Adrenal gland (tissue), 12 donors: ENCODE data around the gene BUD13. TPM values are rescaled to one million over a fixed set of nuclear protein-coding genes. Genes with fewer than 3 reads are reported as not detected.

Experiments
- DNase-seq, 7 donors: peaks; one replicate each; pipeline ENCODE4 v3.0.0-alpha.2; 2019 to 2020
- H3K27ac ChIP-seq, 5 donors: fragments of 200-600 bp; sonication (generic) in 4 of 5; 1 replicate in 3 of 5; 2 replicates in 2 of 5; pipeline versions ENCODE4 v1.5.1 to v1.8.0; 2016 to 2020; ENCODE audit warnings: mild to moderate bottlenecking in 1 of 5
- H3K27me3 ChIP-seq: fragments of 200-600 bp; 2 replicates; pipeline ENCODE4 v1.8.0; 2021
- H3K36me3 ChIP-seq, 2 donors: fragments of 200-600 bp; replicated peaks in 1 of 2; 1 replicate in 1 of 2; 2 replicates in 1 of 2; pipeline versions ENCODE4 v1.5.1 to v1.8.0; 2018 to 2022
- H3K4me1 ChIP-seq, 2 donors: fragments of 200-600 bp; replicated peaks in 1 of 2; 1 replicate in 1 of 2; 2 replicates in 1 of 2; pipeline versions ENCODE4 v1.5.1 to v1.8.0; 2018 to 2021
- H3K4me3 ChIP-seq, 4 donors: fragments of 200-600 bp; sonication (generic) in 3 of 4; one replicate each; pipeline ENCODE4 v1.5.1; 2016 to 2018
- H3K9me3 ChIP-seq, 3 donors: fragments of 200-600 bp; sonication (generic) in 1 of 3; replicated peaks in 1 of 3; 1 replicate in 2 of 3; 2 replicates in 1 of 3; pipeline versions ENCODE4 v1.5.1 to v1.8.0; 2016 to 2021
- POLR2A ChIP-seq, 2 donors: fragments of 450-650 bp; IDR thresholded peaks; one replicate each; pipeline ENCODE4 v1.6.1; 2017; ENCODE audit warnings: antibody characterized with exemption in 2 of 2, mild to moderate bottlenecking in 2 of 2, moderate library complexity in 1 of 2
- WGBS, 4 donors: extraction: QIAGEN DNeasy Blood & Tissue Kit in 2 of 4; methylation state at CpG; one replicate each; pipeline versions ENCODE4 v1.1.5 to v1.1.7; 2013 to 2017; 5-methylcytosine and 5-hydroxymethylcytosine counted together
- intact Hi-C, 2 donors: fragments of 100-400 bp; cut with DNase I; formaldehyde crosslinking; loops; one replicate each; pipeline versions ENCODE4 v1.14.1 to v1.15.0; 2022 to 2023
- polyA plus RNA-seq, 3 donors: library from polyadenylated mRNA; stranded (reverse); fragments of 200-250 nt in 2 of 3; fragments of 350-450 nt in 1 of 3; fragmentation: Illumina TruSeq in 1 of 3; extraction: RNeasy Lipid Tissue Mini Kit (QIAGEN cat#74804) in 1 of 3; gene quantifications; one replicate each; pipeline ENCODE4 v1.2.3, GENCODE V29; 2013 to 2014
- total RNA-seq, 9 donors: library from RNA; depleted of rRNA in 4 of 9; stranded (reverse); fragments of >200 nt in 4 of 9; fragments of 120-200 nt in 1 of 9; fragmentation: NEBNext Ultra II Directional in 1 of 9; extraction: Animal tissue kit (Norgen Biotek cat#: 25700) in 1 of 9; gene quantifications; one replicate each; pipeline versions ENCODE4 v1.1.0 to v1.2.4, GENCODE V29; 2013 to 2023
- TF ChIP-seq, protein P1 (sequence below), 6 experiments: fragments of 450-650 bp in 4 of 6; fragments of 200-600 bp in 2 of 6; sonication (generic) in 1 of 6; IDR thresholded peaks; 1 replicate in 5 of 6; 2 replicates in 1 of 6; pipeline versions ENCODE4 v1.5.1 to v1.8.0; 2016 to 2021; ENCODE audit warnings: antibody characterized with exemption in 6 of 6, mild to moderate bottlenecking in 2 of 6, moderate library complexity in 1 of 6
- donor health status: healthy with polysubstance abuse.
- donor health status: Bipolar disorder and iron deficiency.
- donor health status: DM: yes; HTN: yes; CAD: no.
- donor health status: DM: no; HTN: no; CAD: no.
- donor health status: DM: no; HTN: no; CAD: no.
- donor health status: DM: yes; HTN: yes; CAD: no.

BUD13 gene
- total and polyA plus RNA-seq, 12 donors, result 7.5 to 20.4 (median 11.4) TPM

GRCh38 chr11:116723511-116723910 is 49.3 kb downstream of the BUD13 start:
- no peak overlapping the region for H3K4me3 ChIP-seq
- H3K4me1 ChIP-seq, result no peaks in the 10 kb centered on the region
- no peak for DNase-seq
- H3K9me3 ChIP-seq, result no peaks in the 10 kb centered on the region
- intact Hi-C loops, result no loop called here
- no peaks in the 10 kb centered on the region for H3K36me3 ChIP-seq
- no peaks in the 10 kb centered on the region for H3K27me3 ChIP-seq
- TF ChIP-seq, protein P1, sequence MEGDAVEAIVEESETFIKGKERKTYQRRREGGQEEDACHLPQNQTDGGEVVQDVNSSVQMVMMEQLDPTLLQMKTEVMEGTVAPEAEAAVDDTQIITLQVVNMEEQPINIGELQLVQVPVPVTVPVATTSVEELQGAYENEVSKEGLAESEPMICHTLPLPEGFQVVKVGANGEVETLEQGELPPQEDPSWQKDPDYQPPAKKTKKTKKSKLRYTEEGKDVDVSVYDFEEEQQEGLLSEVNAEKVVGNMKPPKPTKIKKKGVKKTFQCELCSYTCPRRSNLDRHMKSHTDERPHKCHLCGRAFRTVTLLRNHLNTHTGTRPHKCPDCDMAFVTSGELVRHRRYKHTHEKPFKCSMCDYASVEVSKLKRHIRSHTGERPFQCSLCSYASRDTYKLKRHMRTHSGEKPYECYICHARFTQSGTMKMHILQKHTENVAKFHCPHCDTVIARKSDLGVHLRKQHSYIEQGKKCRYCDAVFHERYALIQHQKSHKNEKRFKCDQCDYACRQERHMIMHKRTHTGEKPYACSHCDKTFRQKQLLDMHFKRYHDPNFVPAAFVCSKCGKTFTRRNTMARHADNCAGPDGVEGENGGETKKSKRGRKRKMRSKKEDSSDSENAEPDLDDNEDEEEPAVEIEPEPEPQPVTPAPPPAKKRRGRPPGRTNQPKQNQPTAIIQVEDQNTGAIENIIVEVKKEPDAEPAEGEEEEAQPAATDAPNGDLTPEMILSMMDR (IDR thresholded peaks at IDR 0.05), result no peak
- TF ChIP-seq POLR2A (IDR thresholded peaks at IDR 0.05), result no peak
- no peak overlapping the region for H3K27ac ChIP-seq
- 69 to 85% (median 81%) methylated on average over 4 to 7 of the region's 7 CpGs for WGBS, 4 donors

DNA sequence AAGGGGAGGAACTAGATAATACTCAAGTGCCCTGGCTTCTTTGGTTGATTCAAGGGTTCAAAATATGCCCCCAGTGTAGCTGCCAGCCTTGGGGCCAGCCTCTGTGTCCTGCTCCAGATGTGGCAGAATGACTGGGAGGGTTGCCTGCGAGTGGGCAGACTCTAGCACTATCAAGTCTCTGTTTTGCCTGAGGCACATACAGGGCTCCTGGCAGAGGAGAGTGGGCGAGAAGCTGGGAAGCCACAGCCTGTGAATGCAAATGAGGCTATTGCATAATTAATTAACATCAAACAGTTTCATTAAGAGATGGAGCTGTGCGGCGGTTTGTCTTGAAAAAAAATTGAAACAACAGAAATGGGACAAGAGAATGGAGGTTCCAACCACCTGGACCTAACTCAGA is 50.8 kb downstream of the BUD13 start:
- no peak for DNase-seq
- Histone ChIP-seq H3K4me3 (no peak overlapping the region), H3K27me3 (no peaks in the 10 kb centered on the region), H3K4me1 (no peaks in the 10 kb centered on the region), H3K9me3 (no peaks in the 10 kb centered on the region), H3K36me3 (no peaks in the 10 kb centered on the region), H3K27ac (no peak overlapping the region)
- TF ChIP-seq, protein P1 (IDR thresholded peaks at IDR 0.05), result no peak
- TF ChIP-seq POLR2A (IDR thresholded peaks at IDR 0.05), result no peak
- intact Hi-C loops, result no loop called here
- 87 to 94% (median 90%) methylated on average over 4 of the region's 4 CpGs for WGBS, 4 donors

- Histone ChIP-seq H3K27ac (no peak overlapping the region), H3K4me1 (no peaks in the 10 kb centered on the region), H3K4me3 (no peak overlapping the region), H3K9me3 (no peaks in the 10 kb centered on the region), H3K27me3 (no peaks in the 10 kb centered on the region), H3K36me3 (no peaks in the 10 kb centered on the region)
- 91 to 96% (median 93%) methylated on average over 6 of the region's 6 CpGs for WGBS, 4 donors
- TF ChIP-seq POLR2A (IDR thresholded peaks at IDR 0.05), result no peak
- TF ChIP-seq, protein P1 (IDR thresholded peaks at IDR 0.05), result no peak
- no peak for DNase-seq
- intact Hi-C loops, result no loop called here
Observed at GRCh38 chr11:116720895-116721294, 51.9 kb downstream of the BUD13 start.

GRCh38 chr11:116718955-116719501 is 53.8 kb downstream of the BUD13 start:
- TF ChIP-seq, protein P1 (IDR thresholded peaks at IDR 0.05), result no peak
- no peak for TF ChIP-seq POLR2A (IDR thresholded peaks at IDR 0.05)
- Histone ChIP-seq H3K4me1 (no peaks in the 10 kb centered on the region), H3K4me3 (no peak overlapping the region), H3K9me3 (no peaks in the 10 kb centered on the region), H3K27ac (no peak overlapping the region), H3K27me3 (no peaks in the 10 kb centered on the region), H3K36me3 (no peaks in the 10 kb centered on the region)
- intact Hi-C loops, result no loop called here
- DNase-seq, result no peak
- 62 to 82% (median 74%) methylated on average over 4 of the region's 4 CpGs for WGBS, 4 donors
